ENCODE measurements around the gene CRX. TPM values are rescaled to one million over a fixed set of nuclear protein-coding genes. Genes with fewer than 3 reads are reported as not detected.
"Not testable (repeated sequence)": the region's sequence is repeated elsewhere in the genome, so short reads cannot be mapped to it uniquely, and the experiment has no call there.

Gene CRX
- total RNA-seq, 1 donor from 2014 or later = not detected

DNA sequence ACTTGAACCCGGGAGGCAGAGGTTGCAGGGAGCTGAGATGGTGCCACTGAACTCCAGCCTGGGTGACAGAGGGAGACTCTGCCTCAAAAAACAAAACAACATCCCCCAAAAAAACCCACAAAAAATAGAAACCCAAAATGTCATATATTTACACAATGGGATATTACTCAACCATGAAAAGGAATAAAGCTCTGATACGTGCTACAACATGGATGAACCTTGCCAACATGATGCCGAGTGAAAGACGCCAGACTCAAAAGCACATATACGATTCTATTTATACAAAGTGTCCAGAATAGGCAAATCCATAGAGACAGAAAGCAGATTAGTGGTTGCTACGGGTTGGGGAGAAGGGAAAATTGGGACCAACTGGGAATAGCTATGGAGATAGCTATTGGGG lies 15.3 kb upstream of the CRX start:
- intact Hi-C loops (cut with DNase I) = no loop called here
- no peaks in the 10 kb centered on the region for H3K4me1 ChIP-seq
- no peak for ATAC-seq
- TF ChIP-seq CTCF (IDR thresholded peaks at IDR 0.05) = no peak
- H3K9me3 ChIP-seq = no peaks in the 10 kb centered on the region
- H3K27ac ChIP-seq = no peak overlapping the region
- no peak overlapping the region for H3K4me3 ChIP-seq
- DNase-seq = no peak
- peaks cover 4% of the 10 kb centered on the region for H3K27me3 ChIP-seq (ENCODE audit: low read depth)
- no peaks in the 10 kb centered on the region for H3K36me3 ChIP-seq

DNA sequence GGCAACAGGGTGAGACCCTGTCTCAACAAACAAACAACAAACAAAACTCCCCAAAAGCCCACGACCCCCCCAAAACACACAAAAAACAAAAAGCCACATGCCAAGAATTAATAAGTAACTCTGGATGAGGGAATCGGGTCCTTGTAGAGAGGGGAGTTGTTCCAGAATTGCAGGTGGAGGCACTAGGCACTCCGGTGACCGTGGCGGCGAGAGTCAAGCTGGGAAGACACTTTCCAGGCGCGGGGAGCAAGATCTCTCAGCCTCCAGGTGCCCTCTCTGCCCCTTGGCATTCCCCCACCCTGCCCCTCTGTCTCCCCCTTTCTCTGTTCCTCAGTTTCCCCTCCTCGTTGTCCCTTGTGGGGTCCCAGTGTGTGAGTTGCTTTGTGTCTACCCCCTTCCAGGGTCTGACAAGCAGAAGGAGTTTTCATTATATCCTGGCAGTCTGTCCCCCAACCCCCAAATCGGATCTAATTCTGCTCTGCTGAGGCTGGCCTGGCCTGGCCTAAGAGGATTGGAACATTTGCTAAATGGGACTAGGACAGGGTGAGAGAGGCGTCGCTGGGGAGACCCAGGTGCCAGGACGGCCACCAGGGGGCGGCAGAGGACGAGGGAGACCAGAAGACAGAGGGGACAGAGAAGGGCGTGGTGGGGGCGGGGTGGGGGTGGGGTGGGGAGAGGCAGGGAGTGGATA lies 8.3 kb upstream of the CRX start:
- no peaks in the 10 kb centered on the region for H3K36me3 ChIP-seq
- DNase-seq (peak; percentile 79), ATAC-seq (peak; percentile 79 to 89)
- H3K27me3 ChIP-seq (ENCODE audit: low read depth) = peaks cover 1% of the 10 kb centered on the region
- H3K4me1 ChIP-seq = no peaks in the 10 kb centered on the region
- H3K27ac ChIP-seq = no peak overlapping the region
- no peak overlapping the region for H3K4me3 ChIP-seq
- TF ChIP-seq CTCF (IDR thresholded peaks at IDR 0.05) = peak; percentile 57
- H3K9me3 ChIP-seq = no peaks in the 10 kb centered on the region
- intact Hi-C loops (cut with DNase I) = no loop called here

DNA sequence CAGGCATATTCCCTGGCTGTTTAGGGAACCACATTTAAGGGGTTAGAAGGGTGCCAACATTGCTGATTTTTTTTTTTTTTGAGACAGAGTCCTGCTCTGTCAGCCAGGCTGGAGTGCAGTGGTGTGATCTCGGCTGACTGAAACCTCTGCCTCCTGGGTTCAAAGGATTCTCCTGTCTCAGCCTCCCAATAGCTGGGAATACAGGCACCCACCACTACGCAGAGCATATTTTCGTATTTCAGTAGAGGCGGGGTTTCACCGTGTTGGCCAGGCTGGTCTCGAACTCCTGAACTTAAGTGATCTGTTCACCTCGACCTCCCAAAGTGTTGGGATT lies 7.8 kb upstream of the CRX start:
- no peak overlapping the region for H3K27ac ChIP-seq
- DNase-seq (no peak), ATAC-seq (no peak)
- peaks cover 5% of the 10 kb centered on the region for H3K27me3 ChIP-seq (ENCODE audit: low read depth)
- no peak overlapping the region for H3K4me3 ChIP-seq
- no peaks in the 10 kb centered on the region for H3K4me1 ChIP-seq
- TF ChIP-seq CTCF (IDR thresholded peaks at IDR 0.05) = no peak
- no peaks in the 10 kb centered on the region for H3K36me3 ChIP-seq
- no peaks in the 10 kb centered on the region for H3K9me3 ChIP-seq
- intact Hi-C loops (cut with DNase I) = no loop called here

GRCh38 chr19:47816270-47816669 lies 5.5 kb upstream of the CRX start:
- DNase-seq; H3K36me3 ChIP-seq; H3K4me3 ChIP-seq; ATAC-seq; H3K4me1 ChIP-seq; H3K9me3 ChIP-seq; H3K27ac ChIP-seq; intact Hi-C loops (cut with DNase I): not testable (repeated sequence)
- peaks cover 19% of the 10 kb centered on the region for H3K27me3 ChIP-seq (ENCODE audit: low read depth)

- H3K9me3 ChIP-seq; H3K4me3 ChIP-seq; H3K36me3 ChIP-seq; DNase-seq; intact Hi-C loops (cut with DNase I); ATAC-seq; H3K27ac ChIP-seq; H3K4me1 ChIP-seq: not testable (repeated sequence)
- H3K27me3 ChIP-seq (ENCODE audit: low read depth) = peaks cover 32% of the 10 kb centered on the region
These were observed 3.5 kb upstream of the CRX start for GRCh38 chr19:47818221-47818620.

- Histone ChIP-seq H3K36me3 (no peaks in the 10 kb centered on the region), H3K27me3 (ENCODE audit: low read depth) (peaks cover 32% of the 10 kb centered on the region), H3K4me3 (no peak overlapping the region), H3K4me1 (no peaks in the 10 kb centered on the region), H3K9me3 (no peaks in the 10 kb centered on the region), H3K27ac (no peak overlapping the region)
- ATAC-seq (no peak), DNase-seq (no peak)
- intact Hi-C loops (cut with DNase I) = no loop called here
- no peak for TF ChIP-seq CTCF (IDR thresholded peaks at IDR 0.05)
These were observed 1.9 kb upstream of the CRX start for GRCh38 chr19:47819858-47820257.

All from lower lobe of right lung (tissue), 2 donors.